Astrocyte of the spinal cord (primary cell): ENCODE measurements around the gene RBP2.

Source experiments
- DNase-seq: peaks from one replicate; pipeline ENCODE4 v3.0.0; 2011; ENCODE audit warnings: low read depth, low spot score
- H3K4me3 ChIP-seq: 2 replicates; pipeline ENCODE4 v1.5.1; 2011; ENCODE audit warnings: low read depth, mild to moderate bottlenecking, low read length, moderate library complexity
- in situ Hi-C: cut with HindIII; loops from 2 replicates; pipeline ENCODE4 v1.10.0; 2017; ENCODE audit warnings: low sequenced_read_pairs
- TF ChIP-seq, protein P1 (sequence below): IDR thresholded peaks from 2 replicates; pipeline ENCODE4 v1.5.1; 2012; ENCODE audit warnings: low read depth, mild to moderate bottlenecking, low read length, inconsistent platforms

Gene RBP2

DNA sequence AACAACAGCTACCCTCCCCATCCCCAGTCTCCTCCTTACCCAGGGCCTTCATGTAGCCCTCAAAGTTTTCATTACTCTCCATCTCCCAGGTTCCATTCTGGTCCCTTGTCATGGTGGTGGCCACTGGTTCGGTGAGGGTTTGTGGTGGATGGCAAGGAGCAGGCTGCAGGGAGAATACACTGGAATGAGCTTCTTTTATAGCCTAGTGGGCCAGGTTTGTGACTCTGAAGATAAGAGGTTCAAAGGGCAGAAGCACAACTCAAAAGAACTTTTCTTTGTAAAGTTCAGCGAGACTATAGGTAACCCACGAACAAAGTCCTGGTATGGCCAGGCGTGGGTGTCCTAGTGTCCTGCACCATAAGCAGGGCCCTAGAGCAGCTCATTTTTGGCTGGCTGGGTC, at the start of gene RBP2:
RBP2 (minus strand) TSS at position 169 of the 400 bp plus-strand sequence; CDS start at position 112, 57 bp downstream.
- in situ Hi-C loops, result no loop called here
- TF ChIP-seq, protein P1, sequence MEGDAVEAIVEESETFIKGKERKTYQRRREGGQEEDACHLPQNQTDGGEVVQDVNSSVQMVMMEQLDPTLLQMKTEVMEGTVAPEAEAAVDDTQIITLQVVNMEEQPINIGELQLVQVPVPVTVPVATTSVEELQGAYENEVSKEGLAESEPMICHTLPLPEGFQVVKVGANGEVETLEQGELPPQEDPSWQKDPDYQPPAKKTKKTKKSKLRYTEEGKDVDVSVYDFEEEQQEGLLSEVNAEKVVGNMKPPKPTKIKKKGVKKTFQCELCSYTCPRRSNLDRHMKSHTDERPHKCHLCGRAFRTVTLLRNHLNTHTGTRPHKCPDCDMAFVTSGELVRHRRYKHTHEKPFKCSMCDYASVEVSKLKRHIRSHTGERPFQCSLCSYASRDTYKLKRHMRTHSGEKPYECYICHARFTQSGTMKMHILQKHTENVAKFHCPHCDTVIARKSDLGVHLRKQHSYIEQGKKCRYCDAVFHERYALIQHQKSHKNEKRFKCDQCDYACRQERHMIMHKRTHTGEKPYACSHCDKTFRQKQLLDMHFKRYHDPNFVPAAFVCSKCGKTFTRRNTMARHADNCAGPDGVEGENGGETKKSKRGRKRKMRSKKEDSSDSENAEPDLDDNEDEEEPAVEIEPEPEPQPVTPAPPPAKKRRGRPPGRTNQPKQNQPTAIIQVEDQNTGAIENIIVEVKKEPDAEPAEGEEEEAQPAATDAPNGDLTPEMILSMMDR, result no peak
- no peak for DNase-seq
- no peak within 1 kb of the TSS for H3K4me3 ChIP-seq

DNA sequence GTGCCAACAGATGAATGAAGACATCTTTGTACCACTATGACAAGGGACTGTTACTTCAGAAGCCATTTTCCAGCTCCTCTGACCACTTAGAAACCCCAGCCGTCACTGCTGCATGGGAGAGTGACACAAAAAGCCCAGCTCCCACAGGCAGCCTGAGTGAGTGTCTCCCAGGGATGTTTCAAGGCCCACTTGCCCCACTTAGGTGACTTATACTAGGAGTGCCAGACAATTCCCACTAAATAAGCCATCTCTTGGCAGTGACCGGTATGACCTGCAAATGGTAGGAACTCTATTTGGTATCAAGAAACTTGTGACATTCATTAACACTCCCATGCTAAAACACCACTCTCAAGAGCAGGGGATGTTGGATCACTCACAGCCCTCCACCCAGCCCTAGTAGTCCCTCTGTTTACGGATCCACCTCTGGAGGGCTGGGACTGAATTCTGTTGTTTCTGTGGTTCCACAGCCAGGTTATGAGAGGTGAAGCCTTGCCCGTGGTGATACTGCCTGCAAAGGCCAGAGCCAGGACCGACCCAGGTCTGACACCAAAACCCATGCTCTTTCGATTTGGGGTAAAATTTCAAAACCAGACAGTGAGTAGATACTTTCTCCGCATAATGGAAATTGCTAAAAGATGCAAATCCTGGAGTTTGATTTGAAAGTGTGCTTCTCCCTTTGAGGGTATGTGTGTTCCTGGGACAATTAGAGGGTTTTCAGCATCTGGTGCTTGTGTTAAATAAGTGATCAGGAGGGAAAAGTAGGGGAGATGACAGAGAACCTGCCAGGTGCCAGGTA, 48.7 kb upstream of the RBP2 start:
- TF ChIP-seq, protein P1, result no peak
- in situ Hi-C loops, result no loop called here
- H3K4me3 ChIP-seq, result no peak overlapping the region
- DNase-seq, result no peak

DNA sequence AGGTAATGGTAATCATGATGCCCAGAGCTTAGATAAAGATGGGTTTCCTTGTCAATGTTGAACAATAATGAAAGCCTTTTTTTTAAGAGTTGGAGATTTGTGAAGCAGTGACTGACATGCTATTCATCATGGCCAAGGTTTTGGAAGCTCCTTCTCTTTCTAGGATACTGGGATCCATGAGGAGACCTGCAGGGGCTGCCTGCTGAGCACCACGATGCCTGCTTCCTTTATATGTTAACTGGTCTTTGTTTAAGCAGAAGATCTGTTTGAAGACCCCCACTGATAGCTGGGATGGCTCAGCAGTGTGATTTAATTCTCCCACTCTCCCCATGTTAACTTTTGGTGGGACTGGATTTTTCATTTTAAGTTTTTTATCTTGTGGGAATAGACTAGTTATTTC, 47.4 kb upstream of the RBP2 start:
- in situ Hi-C loops, result no loop called here
- H3K4me3 ChIP-seq, result no peak overlapping the region
- TF ChIP-seq, protein P1, result no peak
- no peak for DNase-seq

DNA sequence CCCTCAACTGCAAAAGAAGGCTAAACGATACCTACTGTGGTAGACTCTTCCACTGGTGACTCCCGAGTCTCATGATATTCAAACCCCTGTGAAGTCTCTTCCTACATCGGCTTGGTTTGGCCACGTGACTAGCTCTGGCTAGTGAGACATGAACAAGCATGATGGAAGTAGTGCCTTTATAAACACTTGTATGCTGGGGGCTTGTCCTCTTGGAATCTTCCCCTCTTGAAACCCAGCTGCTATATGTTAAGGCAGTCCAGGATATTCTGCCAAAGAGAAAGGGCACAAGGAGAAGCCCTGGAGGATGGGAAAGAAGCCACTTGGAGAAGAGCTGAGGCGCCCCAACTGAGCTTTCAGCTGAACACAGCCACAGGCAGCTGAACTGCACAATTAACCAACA, 46.9 kb upstream of the RBP2 start:
- in situ Hi-C loops, result no loop called here
- no peak overlapping the region for H3K4me3 ChIP-seq
- TF ChIP-seq, protein P1, result no peak
- no peak for DNase-seq

DNA sequence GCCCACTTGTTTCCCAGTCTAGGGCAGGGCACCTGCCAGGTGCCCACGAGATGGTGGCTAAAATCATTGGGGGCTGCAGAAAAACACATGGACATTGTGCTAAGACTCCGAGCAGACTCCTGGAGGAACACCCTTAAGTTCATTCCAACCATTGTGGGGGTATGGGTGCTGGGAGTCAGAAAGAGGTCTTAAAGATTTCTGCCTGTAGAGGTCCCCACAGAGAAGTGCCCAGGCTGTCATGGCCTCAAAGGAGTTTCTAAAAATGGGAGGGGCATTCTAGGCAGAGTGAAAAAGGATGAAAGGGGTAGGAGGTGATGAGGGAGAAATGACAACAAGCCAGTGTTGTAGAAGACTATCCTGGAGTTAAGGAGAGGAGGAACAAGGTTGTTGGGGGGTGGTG, 46.1 kb upstream of the RBP2 start:
- DNase-seq, result no peak
- H3K4me3 ChIP-seq, result no peak overlapping the region
- TF ChIP-seq, protein P1, result no peak
- in situ Hi-C loops, result no loop called here

DNA sequence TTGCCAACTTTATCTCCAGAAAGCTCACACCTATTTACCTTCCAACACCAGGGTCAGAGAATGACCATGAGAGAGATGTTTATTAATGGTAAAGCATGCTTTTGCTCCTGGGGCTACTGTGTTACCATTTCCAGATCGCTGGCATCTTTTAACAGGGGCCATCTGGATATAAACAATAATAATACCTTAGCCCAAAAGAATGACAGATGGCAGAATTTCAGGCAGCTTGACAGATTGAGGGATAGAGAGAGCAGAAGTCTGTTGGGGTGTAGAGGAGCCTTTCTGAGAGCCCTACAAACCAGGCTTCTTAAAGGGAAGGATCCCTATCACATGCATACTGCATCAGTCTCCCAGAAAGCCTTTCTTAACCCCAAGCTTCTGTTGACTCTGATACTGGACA, 45.5 kb upstream of the RBP2 start:
- TF ChIP-seq, protein P1, result no peak
- no peak overlapping the region for H3K4me3 ChIP-seq
- DNase-seq, result no peak
- in situ Hi-C loops, result no loop called here
